Stimulated activated CD8-positive, alpha-beta memory T cell treated with anti-CD3 and anti-CD28 coated beads, Interleukin-12 subunit alpha, Interleukin-12 subunit beta, amount 100 ng/mL, for 4 hours (primary cell): Measurements from ENCODE around the gene MTHFD2L.
"Not testable (repeated sequence)": the region's sequence is repeated elsewhere in the genome, so short reads cannot be mapped to it uniquely, and the experiment has no call there.

ENCODE experiments used
- DNase-seq: peaks from one replicate; pipeline ENCODE4 v3.0.0-alpha.2; 2020; ENCODE audit warnings: low read depth

Gene MTHFD2L

GRCh38 chr4:74157561-74158465 lies at the start of gene MTHFD2L:
MTHFD2L (plus strand) TSS chr4:74158118; CDS start chr4:74158139, 21 bp downstream.
- DNase-seq, result peak; percentile 77

GRCh38 chr4:74108457-74109115 lies 49.3 kb upstream of the MTHFD2L start:
- no peak for DNase-seq

GRCh38 chr4:74109116-74109869 lies 48.6 kb upstream of the MTHFD2L start:
- DNase-seq, result no peak

GRCh38 chr4:74109870-74110605 lies 47.9 kb upstream of the MTHFD2L start:
- DNase-seq, result no peak

GRCh38 chr4:74110670-74111069 lies 47.2 kb upstream of the MTHFD2L start:
- DNase-seq, result no peak

- no peak for DNase-seq
Observed at GRCh38 chr4:74111306-74111975, 46.5 kb upstream of the MTHFD2L start.

DNA sequence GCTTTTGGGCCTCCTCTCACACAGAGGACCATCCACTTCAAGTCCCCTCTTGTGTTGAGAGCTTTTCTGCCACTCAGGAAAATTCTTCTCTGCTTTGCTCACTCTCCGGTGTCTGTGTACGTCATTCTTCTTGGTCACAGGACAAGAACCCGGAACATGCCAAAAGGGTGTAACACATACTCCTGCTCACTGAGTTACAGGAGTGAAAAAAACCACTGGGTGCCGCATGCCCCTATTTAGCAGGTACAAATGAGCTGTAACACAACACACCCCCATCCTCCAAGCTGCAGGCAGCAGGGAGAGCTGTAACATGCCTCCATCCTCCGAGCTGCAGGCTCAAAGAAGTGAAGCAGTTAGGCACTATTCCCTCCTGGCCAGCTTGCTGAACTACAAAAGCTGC lies 45.9 kb upstream of the MTHFD2L start:
- DNase-seq, result no peak

DNA sequence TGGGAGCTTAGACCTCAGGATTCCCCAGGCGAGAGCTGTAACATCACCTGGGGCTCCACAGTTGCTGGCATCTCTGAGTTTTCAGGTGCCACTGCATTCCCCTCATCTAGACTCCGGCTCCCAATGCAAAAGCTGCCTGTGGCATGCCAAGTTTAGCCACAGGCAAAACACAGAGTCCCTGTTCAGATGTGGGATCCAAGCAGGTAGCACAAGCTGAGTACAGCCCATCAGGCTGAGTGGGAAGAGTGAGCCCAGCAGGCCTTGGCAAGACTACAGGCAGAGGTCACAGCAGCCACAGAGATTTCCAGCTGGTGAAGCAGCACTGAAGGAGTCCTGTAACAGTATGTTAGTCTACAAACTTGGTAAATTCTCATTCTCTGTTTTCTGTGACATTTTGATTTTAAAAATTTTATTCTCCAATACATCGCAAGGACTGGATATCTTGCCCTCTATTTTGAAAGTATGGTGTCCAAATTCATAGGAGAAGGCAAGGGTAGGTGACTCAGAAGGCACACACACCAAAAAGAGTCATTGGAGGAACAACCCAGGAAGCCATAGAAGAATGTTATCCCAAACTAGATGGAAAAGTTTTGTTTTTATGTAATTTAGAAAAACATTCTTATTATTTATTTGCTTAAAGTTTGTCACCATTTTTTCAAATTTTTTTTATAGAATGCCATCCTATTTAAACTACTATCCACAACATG lies 45.4 kb upstream of the MTHFD2L start:
- DNase-seq, result no peak

DNA sequence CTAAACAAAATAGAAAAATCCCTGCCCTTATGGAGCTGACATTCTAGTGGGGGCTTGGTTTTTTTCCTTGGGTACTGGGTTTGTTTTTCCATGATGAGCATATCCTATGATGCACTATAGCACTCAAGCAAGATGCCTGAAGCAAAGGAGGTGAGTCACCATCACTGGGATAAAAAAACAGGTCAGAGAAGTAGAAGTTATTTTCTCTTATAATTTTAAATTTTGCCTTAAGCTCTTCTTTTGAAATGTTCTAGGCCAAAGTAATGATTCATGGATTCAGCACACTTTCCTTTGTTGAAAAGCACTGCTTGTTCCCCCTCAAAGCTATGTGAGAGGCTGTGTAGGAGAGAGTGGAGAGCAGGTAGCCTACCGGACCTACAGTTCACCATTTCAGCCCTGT lies 43.7 kb upstream of the MTHFD2L start:
- DNase-seq, result no peak

GRCh38 chr4:74117024-74117534 lies 40.8 kb upstream of the MTHFD2L start:
- no peak for DNase-seq

- no peak for DNase-seq
Observed at GRCh38 chr4:74118600-74119338, 39.1 kb upstream of the MTHFD2L start.

- DNase-seq, result no peak
Observed at GRCh38 chr4:74120086-74120485, 37.8 kb upstream of the MTHFD2L start.

DNA sequence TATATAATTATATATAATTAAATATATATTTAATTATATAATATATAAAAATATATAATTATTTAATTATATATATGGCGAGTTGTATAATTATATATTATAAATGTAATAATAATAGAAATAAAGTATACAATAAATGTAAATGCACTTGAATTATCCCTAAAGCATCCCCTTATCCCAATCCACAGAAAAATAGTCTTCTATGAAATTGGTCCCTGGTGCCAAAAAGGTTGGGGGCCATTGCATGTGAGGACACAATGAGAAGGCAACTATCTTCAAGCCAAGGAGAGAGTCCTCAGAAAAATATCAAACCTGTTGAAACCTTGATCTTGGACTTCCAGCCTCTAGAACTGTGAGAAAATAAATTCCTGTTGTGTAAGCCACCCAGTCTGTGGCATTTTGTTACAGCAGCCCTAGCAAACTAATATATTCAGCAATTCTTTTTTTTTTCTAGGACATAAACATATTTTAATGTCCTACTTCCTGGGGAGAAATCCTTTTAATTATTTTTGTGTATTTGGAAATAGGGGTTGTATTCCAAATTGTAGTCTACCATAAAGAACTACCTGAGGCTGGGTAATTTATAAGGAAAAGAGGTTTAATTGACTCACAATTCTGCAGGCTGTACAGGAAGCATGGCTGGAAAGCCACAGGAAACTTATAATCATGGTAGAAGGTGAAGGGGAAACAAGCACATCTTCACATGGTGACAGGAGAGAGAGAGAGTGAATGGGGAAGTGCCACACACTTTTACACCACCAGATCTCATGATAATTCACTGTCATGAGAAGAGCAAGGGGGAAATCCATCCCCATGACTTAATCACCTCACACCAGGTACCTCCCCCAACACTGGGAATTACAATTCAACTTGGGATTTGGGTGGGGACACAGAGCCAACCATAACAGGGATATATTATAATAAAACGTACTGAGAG lies 36.0 kb upstream of the MTHFD2L start:
- DNase-seq, result no peak

GRCh38 chr4:74123065-74123728 lies 34.7 kb upstream of the MTHFD2L start:
- no peak for DNase-seq

DNA sequence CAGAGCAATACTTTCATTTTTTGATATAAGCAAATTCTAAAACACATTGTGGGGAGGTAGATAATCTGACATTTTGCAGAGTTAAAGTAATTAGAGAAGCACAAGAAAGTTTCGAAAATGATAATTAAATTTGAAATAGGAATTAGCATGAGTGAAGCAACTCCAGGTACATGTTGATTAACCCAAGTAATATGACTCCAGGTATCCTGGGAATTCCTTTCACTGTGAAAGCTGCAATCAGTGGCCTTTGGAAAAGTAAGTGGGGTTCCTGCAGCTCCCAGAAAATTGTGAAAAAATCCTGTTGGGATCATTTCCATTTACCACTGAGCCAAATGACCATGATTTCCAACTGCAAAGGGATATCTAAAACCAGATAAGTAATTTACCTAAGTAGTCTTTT lies 32.9 kb upstream of the MTHFD2L start:
- no peak for DNase-seq

DNA sequence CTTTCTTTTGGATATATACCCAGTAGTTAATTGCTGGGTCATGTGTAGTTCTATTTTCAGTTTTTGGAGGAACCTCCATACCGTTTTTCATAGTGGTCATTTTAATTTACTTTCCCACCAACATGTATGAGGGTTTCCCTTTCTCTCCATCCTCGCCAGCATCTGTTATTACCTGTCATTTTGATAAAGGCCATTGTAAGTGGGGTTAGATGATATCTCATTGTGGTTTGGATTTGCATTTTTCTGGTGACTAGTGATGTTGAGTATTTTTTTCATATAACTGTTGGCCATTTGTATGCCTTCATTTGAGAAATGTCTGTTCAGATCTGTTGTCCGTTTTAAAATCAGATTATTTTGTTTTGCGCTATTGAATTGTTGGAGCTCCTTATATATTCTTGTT lies 30.2 kb upstream of the MTHFD2L start:
- DNase-seq, result no peak

DNA sequence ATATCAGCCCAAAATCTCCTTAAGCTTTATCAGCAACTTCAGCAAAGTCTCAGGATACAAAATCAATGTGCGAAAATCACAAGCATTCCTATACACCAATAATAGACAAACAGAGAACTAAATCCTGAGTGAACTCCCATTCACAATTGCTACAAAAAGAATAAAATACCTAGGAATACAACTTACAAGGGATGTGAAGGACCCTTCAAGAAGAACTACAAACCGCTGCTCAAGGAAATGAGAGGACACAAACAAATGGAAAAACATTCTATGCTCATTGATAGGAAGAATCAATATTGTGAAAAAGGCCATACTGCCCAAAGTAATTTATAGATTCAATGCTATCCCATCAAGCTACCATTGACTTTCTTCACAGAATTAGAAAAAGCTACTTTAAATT lies 27.1 kb upstream of the MTHFD2L start:
- DNase-seq, result not testable (repeated sequence)

- not testable (repeated sequence) for DNase-seq
Observed at GRCh38 chr4:74132188-74132587, 25.7 kb upstream of the MTHFD2L start.
